T-helper 1 cell treated with Interleukin-12 subunit alpha and Interleukin-12 subunit beta and Interleukin-4 antibody, amounts not matched to agents 30 ng/mL and 1 ng/mL, for 36 hours (primary cell): ENCODE measurements around the gene NRAP. TPM values are rescaled to one million over a fixed set of nuclear protein-coding genes. Genes with fewer than 3 reads are reported as not detected.

Experiments
- total RNA-seq: library from RNA; stranded (reverse); gene quantifications from 2 replicates; pipeline ENCODE4 v1.2.3, GENCODE V29; 2022

The NRAP gene
- total RNA-seq, 1 donor from 2014 or later: not detected

Other genes starting within 250 kb of the NRAP start
- not detected in 2 replicates for gene HABP2, start 111.0 kb downstream of the NRAP start, total RNA-seq
- gene CASP7, start 15.9 kb upstream of the NRAP start, total RNA-seq: 44.9 and 49.1 TPM in 2 replicates
- 0.22 TPM in 2 replicates for gene PLEKHS1, start 87.6 kb upstream of the NRAP start, total RNA-seq
- gene DCLRE1A, start 190.0 kb upstream of the NRAP start, total RNA-seq: 14.4 and 15.0 TPM in 2 replicates
- 24.9 and 27.2 TPM in 2 replicates for gene NHLRC2, start 190.6 kb upstream of the NRAP start, total RNA-seq